Gastroesophageal sphincter (tissue), 3 donors: Measurements from ENCODE around the gene SLC6A1.

ENCODE experiments used
- CTCF ChIP-seq, 4 experiments: fragments of 200-600 bp in 2 of 4; fragments of 450-650 bp in 2 of 4; sonication (generic) in 1 of 4; IDR thresholded peaks; one replicate each; pipeline ENCODE4 v1.5.1; 2017 to 2019; ENCODE audit warnings: antibody characterized with exemption in 4 of 4, mild to moderate bottlenecking in 2 of 4, moderate library complexity in 2 of 4
- EP300 ChIP-seq: sonication (generic); formaldehyde crosslinking; IDR thresholded peaks from one replicate; pipeline ENCODE4 v1.6.1; 2017; ENCODE audit warnings: antibody characterized with exemption, mild to moderate bottlenecking
- POLR2A ChIP-seq, 2 donors: fragments of 450-650 bp; IDR thresholded peaks; one replicate each; pipeline ENCODE4 v1.6.1; 2017; ENCODE audit warnings: antibody characterized with exemption in 2 of 2, mild to moderate bottlenecking in 2 of 2, moderate library complexity in 1 of 2
- POLR2AphosphoS5 ChIP-seq: sonication (generic); formaldehyde crosslinking; IDR thresholded peaks from one replicate; pipeline ENCODE4 v1.6.1; 2017; ENCODE audit warnings: antibody characterized with exemption

- TF ChIP-seq CTCF (IDR thresholded peaks at IDR 0.05) (no peak), POLR2AphosphoS5 (no peak), POLR2A (IDR thresholded peaks at IDR 0.05) (no peak), EP300 (no peak)
Observed at GRCh38 chr3:11047500-11047899, 55.0 kb downstream of the SLC6A1 start.
